Measurements from ENCODE around the gene CYP11A1.

The CYP11A1 gene

DNA sequence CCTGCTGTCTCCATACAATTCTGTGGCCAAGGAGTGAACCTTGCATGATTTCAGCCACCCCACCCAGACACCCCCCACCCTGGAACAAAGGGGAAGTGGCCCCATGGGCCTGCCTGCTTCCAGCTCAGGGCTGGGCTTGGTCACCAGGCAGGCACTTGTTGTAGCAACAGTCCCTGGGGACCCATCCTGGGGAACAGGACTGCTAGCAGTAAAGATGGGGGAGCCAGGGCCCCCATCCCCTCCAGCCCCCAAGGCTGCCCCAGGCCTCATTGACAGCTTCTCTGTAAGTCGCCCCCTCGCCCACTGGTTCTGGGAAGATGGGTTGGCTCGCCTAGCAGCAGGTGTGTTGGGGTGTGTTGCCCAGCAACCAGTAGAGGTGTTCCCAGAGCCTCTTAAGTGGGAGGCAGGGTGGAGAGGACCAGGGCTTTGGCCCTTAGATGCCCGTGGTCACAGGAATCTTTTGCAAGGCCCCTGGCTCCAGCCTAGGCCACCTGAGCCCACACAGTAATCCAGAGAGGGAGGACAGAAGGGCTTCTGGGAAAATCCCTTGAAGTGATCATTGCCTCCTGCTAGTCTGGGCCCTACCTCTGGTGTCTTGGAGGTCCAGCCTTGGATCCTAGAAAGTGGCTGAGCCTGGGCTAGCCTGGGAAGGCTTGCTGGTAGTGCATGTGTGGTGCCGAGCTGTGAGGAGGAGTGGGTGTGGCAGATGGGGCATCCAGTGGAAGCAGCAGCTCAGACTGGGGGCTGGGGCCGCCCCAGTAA, 48.9 kb downstream of the CYP11A1 start:
- no peak for DNase-seq

DNA sequence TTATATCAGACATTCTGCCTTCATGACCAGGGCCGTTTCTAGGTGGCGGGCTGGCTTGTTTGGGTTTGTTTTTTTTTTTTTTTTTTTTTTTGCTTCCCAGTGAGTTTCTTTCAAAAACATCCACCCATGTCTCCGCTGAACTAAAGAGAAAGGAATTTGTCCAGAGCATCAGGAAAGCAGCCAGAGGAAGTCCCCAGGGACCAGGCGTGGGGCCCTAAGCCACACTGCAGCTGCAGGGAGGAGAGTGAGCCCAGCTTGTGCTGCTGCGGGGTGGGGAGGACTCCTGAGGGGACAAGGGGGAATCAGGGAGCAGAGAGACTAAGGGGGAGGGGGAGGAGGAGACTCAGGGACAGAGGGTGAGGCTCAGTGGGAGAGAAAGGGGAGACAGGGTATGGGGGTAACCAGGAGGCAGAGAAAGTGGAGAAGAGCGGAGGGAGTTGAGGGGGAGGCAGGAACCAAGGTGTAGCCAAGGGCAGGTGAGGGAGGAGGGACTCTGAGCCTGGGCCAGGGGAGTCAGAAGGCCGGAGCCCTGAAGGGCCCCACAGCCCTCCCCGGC, 49.5 kb downstream of the CYP11A1 start:
- DNase-seq, result peak; percentile 31

DNA sequence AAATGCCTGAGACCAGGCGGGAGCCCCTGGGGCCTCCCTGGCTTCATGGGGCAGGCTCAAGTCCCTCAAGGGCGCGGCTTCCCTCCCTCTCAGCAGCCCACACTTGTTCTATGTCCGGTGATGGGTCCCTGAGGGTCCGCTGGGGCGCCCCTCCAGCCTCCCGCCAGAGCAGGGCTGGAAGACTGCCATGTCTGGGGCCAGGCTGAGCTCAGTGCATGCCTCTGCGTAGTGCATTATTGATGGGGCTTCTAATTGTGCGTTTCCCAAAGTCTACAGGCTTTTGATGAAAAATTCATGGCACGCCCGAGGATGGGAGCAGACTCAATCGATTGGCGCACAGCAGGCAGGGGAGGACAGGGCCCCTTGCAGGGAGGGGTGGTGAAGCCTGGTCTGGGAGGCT, 51.3 kb downstream of the CYP11A1 start:
- no peak for DNase-seq

DNA sequence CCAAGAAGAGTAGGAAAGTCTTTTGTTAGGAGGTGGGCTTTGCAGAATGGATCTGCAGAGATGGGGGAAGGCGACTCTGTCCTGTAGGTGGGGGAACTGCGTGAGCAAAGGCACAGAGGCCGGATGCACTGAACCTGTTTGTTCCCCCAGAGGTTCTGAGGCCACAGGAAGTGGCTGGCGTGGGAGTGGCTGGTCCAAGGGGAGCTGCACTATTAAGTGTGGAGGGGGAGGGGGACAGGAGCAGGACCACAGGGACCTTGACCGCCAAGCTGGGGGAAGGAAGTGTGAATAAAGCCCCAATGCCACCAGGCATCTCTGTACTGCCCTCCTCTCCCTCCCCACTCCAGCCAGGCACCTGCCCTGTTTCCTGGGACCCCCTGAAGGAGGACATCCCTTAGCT, 51.8 kb downstream of the CYP11A1 start:
- DNase-seq, result no peak

DNA sequence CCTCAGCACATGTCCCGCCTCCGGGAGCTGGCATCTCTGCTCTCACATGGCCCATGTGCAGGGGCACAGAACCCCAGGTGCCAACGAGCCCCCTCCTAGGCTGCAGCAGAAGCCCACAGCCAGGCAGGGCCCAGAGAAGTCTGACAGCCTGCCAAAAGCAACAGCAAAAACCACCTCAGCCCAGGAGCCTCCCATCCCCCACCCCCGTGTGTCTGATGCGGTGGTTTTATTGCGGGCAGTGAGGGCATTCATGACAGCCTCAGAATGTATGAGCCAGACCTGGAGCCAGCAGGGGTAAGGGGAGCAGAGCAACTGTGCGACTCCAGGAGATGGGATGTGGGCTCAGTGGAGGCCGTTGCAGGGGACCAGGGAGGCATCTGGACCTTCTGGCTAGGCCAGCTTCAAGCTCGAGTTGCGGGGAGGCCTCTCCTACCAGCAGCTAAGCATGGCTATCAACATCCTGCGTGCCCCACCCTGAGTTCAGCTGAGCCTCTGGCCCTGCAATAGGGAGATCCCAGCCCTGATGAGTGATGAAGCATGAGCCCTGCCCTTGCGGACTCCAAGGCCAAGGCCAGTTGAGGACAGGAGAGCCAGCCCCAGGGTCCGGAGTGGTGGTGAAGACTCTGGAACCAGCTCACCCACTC, 52.5 kb downstream of the CYP11A1 start:
- no peak for DNase-seq

DNA sequence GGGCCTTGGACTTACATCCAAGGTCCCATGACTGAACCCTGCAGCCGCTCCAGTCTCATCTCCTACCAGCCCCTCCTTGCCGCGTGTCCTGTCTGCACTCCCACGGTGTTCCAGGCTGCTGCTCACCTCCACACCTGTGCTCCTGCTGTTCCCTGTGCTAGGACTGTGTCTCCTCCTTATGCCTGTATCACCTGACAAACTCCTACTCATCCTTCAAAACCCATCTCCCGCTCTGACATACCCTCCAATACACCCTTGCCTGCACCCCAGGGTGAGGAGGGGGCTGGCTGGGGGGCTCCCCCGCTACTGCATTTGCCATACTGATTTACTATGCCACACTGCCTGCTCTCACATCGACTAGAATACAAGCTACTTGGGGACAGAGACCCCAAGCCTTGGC, 53.6 kb downstream of the CYP11A1 start:
- DNase-seq, result no peak

DNA sequence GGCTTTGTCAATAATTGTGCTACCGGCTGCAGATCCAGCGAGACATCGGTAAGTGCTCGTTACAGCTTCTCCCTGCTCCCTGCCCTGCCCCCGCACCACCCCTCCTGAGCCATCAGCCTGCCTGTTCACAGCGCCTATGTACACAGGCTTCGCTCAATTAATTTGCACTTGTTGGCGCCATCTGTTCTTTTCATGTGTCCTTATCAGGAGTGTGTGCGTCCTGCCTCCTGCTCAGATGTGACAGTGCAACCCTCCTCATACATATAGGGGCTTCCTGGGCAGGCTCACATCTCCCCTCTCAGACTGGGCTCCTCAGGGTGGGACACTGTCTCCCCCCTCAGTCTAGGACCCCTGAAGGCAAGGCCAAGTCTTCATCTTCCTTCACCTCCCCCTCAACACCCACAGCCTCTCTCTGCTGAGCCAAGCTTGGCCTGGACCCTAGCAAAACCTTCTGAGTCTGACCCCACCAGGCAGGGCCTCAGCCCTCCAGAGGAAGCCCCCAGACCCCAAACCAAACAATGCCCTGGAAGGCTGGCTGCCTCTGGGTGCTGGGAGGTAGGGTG, 54.9 kb downstream of the CYP11A1 start:
- peak; percentile 97 for DNase-seq

DNA sequence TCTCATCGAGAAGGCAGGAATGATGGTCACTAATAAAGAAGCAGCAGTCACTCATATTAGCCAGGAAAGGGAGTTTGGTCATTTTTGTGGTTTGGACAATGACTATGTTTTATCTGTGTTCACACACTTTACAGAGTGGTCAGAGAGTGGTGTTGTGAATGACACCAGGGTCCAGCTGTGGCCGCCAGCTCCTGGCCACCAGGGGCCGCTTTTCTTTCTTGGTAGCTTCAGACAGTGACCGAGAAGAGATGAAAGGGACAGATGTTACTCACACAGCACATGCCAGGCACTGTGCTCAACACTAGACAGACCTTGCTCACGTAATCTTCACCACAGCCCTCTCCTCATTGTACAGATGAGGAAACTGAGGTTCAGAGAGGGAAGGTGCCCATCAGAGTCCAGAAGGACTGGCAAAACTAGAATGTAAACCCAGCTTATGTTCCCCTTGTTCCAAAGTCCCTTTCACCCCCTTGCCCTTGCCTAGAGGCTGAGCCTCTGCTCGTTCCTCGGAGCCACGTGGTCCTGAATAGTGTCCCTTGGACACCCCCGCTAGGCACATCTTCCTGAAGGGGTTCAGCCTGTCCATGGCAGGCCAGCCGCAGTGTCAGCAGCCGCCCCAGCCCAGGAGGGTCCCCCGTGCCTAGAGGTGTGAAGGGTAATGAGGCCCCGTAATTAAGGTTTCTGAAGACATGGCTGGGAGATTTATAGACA, 55.6 kb downstream of the CYP11A1 start:
- peak; percentile 68 for DNase-seq

DNA sequence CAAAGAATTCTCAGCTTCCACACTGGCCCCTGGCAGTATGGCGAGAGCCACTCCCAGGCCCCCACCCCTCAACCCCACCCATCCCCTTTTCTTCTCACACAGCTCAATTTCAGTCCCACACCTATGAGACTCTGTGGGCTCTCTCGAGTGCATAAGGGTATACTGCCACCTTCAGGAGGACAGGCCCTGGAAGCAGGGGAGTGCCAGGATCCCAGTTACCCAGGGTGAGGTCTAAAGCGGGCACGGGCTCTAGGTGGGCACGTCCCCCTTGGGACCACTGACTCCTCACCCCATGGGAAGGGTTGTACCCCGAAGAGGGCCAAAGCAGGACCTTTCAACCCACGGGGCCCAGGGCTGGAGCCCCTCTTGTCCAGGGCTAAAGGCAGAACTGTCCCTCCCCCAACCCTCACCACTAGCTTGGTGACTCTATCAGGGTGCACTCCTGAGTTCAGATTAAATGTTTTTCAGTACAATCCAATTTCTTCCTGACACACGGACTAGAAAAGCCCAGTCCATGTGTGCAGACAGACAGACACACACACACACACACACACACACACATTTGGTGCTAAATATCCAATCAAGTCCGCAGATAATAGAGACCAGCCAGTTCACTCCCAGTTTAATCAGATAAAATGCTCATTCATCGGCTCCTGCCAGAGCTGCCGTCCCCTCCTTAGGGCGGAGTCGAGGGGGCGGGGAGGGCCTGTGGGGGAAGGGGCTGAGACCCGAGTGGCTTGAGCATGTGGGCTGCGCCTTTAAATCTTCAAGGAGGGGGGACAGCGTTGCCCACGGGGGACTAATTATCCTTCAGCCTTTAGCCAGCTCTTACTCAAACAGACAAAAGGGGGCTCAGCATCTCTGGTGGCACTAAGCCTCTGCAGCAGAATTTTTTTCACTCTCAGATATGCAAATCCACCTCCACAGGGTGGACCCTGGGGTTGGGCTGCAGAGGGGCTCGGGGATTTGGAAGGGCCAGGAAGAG, 59.3 kb downstream of the CYP11A1 start:
- DNase-seq, result peak; percentile 84

DNA sequence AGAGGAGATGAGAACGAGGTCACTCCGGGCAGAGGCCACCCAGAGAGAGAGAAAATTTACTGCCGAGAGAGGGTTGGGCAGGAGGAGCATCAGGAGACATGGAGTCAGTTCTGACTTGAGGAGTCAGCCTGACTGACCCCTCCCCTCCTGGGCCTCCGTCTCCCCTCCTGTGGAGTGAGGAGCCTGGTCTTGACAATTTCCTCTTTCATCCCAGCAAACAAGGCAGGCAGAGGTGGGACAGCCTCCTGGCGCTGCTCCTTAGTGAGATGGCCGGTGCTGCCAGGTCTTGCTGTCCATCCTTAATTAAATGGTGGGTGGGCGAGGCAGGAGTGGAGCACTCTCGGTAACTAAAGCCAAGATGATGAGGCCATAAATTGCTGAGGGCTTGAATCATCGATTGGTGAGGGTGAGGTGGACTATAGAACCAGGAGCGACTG, 60.6 kb downstream of the CYP11A1 start:
- DNase-seq, result no peak

DNA sequence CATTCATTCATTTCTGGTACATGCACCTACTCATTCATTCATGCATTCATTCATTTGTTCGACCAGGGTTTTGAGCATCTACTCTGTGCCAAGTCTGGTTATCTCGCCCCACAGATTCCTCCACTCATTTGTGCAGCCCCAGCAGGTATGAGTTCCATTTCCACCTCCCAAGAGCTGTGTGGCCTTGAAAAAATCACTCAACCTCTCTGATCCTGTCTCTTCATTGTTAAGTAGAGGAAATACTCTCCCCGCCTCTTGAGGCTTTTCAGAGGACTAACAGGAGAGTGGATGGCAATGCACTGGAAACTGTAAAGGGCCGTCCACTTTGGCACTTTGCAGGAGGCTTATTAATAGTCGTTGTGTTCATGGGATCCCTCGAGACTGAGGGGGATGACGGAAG, 61.8 kb downstream of the CYP11A1 start:
- DNase-seq, result no peak

DNA sequence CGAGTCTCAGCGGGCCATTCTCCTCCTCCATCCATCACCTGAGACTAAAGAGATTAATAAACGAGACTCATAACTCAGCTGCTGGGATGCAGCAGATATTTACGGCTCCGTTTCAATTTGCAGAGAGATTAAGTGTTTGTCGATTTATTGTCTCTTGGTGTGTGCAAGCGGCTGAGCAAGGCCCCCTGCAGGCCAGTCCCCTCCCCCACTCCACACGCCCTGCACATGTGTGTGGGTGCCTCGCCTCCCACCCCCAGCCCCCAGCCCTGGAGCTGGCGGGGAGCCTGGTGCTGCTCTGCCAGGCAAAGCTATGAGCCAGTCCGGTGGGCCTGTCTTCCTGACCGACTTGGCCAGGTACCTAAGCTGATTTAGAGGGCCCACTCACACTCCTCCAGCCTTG, 63.0 kb downstream of the CYP11A1 start:
- DNase-seq, result no peak

DNA sequence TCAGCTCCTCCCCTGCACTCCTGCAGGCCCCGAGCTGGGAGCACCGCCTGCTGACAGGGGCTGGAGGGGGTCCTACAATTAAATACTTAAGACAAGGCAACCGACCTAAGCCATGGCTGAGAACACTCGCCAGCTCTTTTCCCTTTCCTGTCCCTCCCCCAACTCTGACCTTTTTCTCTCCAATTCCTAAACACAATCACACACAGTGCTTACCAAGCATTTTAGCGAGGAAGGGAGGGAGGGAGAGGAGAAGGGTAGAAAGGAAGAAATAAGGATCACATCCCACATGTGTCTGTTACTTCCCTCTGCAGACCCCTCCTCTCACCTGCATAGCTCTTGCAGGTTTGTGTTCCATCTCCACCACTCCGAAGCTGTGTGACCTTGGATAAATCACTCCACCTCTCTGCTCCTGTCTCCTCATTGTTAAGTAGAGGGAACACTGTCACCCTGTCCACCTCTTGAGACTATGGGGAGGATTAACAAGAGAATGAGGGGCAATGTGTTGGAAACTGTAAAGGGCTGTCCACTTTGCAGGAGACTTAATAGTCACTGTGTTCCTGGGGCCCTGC, 63.6 kb downstream of the CYP11A1 start:
- DNase-seq, result no peak

DNA sequence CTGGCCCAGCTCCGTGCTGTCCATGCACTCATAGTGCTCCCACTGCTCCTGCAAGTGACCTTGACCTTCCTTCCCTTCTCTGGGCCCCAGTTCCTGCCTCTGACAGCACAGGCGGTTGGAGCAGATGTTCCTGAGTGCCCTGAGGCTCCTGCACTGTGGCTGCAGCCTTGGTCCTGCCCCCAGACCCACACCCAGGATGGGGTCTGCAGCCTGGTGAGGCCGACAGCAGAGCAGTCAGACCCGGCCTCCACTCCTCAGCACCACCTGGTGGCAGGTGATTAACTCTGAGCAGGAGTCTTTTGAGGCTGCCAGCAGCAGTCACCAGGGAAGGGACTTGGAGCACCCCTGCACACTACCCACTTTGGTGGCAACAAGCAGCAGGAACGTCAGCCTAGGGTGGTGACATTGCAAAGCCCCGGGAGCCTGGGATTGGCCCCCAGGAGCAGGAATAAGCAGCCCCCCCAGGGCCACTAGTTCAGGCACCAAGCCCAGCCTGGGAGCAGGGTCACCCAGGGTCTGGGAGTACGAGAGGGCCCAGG, 64.6 kb downstream of the CYP11A1 start:
- DNase-seq, result peak; percentile 33

DNA sequence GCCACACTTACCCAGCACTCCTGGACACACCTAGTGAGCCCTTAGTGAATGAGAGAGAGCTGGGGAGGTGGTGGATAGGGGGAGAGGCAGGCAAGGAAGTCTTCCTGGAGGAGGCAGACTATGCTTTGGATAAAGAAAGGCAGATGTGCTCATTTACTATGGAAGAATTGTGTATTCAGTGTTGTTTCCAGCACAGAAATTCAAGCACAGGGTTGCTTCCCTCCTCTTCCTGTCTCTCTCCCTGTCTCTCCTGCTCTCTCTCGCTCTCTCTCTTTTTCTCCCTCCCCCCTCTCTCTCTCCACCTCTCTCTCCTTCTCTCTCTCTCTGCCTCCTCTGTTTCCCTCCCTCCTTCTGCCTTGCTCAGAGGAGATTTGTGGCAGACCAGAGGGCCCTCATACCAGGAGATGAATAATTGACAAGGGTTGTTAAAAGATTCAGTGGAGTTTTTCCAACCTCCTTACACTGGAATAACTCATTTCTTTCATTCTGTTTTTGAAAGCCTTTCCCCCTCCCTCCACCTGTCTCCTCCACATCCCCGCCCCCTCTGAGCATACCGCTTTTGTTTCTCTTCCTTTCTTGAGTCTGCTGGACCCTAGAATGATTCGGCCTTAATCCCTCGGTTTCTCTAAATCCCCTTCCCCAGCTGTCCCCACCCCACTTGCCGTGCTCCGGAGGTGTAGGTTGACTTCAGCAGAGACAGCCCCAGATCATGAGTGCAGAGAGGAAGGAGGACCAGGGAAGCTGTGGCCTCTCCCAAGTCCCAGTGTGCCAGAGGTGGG, 65.7 kb downstream of the CYP11A1 start:
- DNase-seq, result peak; percentile 80

DNA sequence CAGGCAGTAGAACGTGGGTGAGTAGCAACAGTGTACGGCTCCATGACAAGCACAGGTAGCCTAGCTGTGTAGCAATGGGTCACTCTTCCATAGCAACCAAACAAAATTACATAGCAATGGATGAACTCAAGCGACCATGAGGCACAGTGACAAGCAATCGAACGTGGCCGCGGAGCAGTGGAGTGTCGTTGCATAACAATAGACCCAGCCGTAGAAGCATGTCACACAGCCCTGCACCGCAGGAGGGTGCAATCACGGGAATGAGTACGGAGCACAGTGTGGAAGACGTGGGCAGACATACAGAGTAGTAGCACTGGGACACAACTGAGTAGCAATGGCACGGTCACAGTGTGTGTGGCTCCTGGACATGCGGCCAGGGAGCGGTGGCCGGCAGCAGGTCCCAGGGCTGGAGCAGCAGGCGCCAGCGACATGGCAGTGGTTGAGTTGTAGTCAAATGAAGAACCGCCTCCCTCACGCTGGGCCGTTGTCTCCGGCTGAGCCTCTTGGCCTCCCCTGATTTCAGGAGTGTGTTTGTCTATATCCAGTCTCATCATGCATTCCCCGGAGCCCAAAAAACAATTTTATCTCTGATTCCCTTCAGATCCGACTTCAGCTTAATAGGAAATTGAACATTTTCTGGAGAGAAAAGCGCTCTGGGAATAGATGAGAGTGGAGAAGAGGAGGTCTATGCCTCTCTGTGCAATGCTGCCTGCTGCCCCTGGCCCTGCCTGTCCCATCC, 67.2 kb downstream of the CYP11A1 start:
- no peak for DNase-seq

DNA sequence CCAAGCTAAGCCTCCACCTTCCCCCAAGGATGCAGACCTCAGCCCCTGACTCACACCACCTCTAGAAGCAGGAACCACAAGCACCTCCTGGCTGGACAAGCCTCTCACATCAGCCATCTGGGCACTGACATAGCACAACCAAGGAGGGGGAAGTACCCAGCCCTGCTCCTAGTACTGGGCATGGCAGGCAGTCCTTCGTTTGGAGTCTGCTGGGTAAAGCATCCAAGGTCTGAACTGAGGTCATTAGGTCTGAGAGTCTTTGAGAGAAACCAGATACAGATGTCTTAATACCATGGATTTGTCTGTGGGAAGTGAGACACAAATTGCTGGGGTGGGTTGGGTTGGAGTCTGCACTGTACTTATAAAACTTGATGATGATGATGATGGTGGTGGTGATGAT, 69.6 kb downstream of the CYP11A1 start:
- no peak for DNase-seq

DNA sequence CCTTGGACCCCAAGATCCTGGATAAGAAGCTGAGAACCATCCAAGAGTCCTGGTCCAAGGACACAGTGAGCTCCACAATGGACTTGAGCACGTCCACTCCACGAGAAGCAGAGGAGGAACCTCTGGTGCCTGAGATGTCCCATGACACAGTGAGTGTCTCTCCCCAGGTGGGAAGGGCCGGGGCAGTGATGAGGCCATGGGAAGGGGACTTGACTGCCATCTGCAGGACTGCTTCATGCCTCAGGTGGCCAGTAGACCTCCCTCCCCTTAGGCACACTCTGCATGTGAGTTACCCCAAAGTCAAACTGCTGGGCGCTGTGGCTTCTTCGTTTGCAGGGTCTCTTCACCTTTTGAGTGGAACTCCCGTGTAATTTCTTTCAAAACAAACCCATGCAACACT, 71.6 kb downstream of the CYP11A1 start:
- no peak for DNase-seq

DNA sequence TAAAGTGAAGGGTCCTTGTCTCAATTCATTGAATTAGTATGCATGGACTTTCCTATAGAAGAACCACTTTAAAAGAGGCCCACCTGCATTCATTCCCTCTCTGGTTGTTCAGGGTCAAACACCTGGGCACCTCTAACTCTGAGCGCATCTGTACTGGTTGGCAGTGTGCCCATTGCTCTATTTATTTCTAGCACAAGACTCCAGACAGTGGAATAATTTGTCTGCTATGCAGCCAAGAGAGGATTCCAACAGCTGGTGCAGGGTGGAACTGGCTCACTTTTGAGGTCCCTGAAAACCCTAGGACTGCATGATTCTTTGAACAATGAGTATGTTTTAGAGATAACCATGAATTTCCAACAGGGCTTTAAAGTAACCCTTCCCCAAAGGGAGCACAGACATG, 73.4 kb downstream of the CYP11A1 start:
- DNase-seq, result no peak

Data from NCI-H524 treated with DMSO at 0.1 percent for 48 hours (cell line).